Measurements from ENCODE around the gene SRRM4.
"Not testable (repeated sequence)": the region's sequence is repeated elsewhere in the genome, so short reads cannot be mapped to it uniquely, and the experiment has no call there.

The SRRM4 gene

GRCh38 chr12:119008691-119009221 is 27.4 kb downstream of the SRRM4 start:
- DNase-seq = no peak

GRCh38 chr12:119011231-119011630 is 29.9 kb downstream of the SRRM4 start:
- no peak for DNase-seq

GRCh38 chr12:119012179-119012578 is 30.8 kb downstream of the SRRM4 start:
- DNase-seq = no peak

GRCh38 chr12:119013023-119013422 is 31.7 kb downstream of the SRRM4 start:
- no peak for DNase-seq

- no peak for DNase-seq
Measured at GRCh38 chr12:119014368-119014767, 33.0 kb downstream of the SRRM4 start.

GRCh38 chr12:119016715-119017114 is 35.4 kb downstream of the SRRM4 start:
- DNase-seq = no peak

GRCh38 chr12:119019166-119019565 is 37.8 kb downstream of the SRRM4 start:
- no peak for DNase-seq

- peak; percentile 55 for DNase-seq
Measured at GRCh38 chr12:119020406-119021360, 39.3 kb downstream of the SRRM4 start.

GRCh38 chr12:119024356-119024755 is 43.0 kb downstream of the SRRM4 start:
- DNase-seq = no peak

- no peak for DNase-seq
Measured at GRCh38 chr12:119025786-119026185, 44.4 kb downstream of the SRRM4 start.

GRCh38 chr12:119033332-119033731 is 52.0 kb downstream of the SRRM4 start:
- DNase-seq = not testable (repeated sequence)

- peak; percentile 53 for DNase-seq
Measured at GRCh38 chr12:119036878-119037825, 55.8 kb downstream of the SRRM4 start.

GRCh38 chr12:119044094-119044493 is 62.8 kb downstream of the SRRM4 start:
- no peak for DNase-seq

- DNase-seq = no peak
Measured at GRCh38 chr12:119047641-119048040, 66.3 kb downstream of the SRRM4 start.

- no peak for DNase-seq
Measured at GRCh38 chr12:119050663-119051062, 69.3 kb downstream of the SRRM4 start.

GRCh38 chr12:119051474-119051873 is 70.1 kb downstream of the SRRM4 start:
- no peak for DNase-seq

GRCh38 chr12:119052001-119052400 is 70.7 kb downstream of the SRRM4 start:
- DNase-seq = no peak

GRCh38 chr12:119055977-119056376 is 74.6 kb downstream of the SRRM4 start:
- no peak for DNase-seq

GRCh38 chr12:119060847-119061796 is 79.8 kb downstream of the SRRM4 start:
- peak; percentile 58 for DNase-seq

- DNase-seq = no peak
Measured at GRCh38 chr12:119068129-119068856, 87.0 kb downstream of the SRRM4 start.

GRCh38 chr12:119069147-119069642 is 87.9 kb downstream of the SRRM4 start:
- no peak for DNase-seq
